Uterus (tissue), 4 donors: ENCODE results near the gene ADCY5. TPM values are rescaled to one million over a fixed set of nuclear protein-coding genes. Genes with fewer than 3 reads are reported as not detected.
A peak's percentile ranks its signal among the peaks of the same experiment; 100 is the strongest.

Experiments
- DNase-seq, 2 donors: peaks; one replicate each; pipeline ENCODE4 v3.0.0-alpha.2; 2019 to 2020
- H3K27ac ChIP-seq, 2 donors: fragments of 200-600 bp; sonication (generic); 1 replicate in 1 of 2; 2 replicates in 1 of 2; pipeline ENCODE4 v1.5.1; 2016 to 2018
- H3K27me3 ChIP-seq, 2 donors: fragments of 200-600 bp; sonication (generic); one replicate each; pipeline ENCODE4 v1.5.1; 2018 to 2019; ENCODE audit warnings: control low read depth in 1 of 2
- H3K36me3 ChIP-seq, 2 donors: fragments of 200-600 bp; sonication (generic); one replicate each; pipeline ENCODE4 v1.5.1; 2019; ENCODE audit warnings: control low read depth in 1 of 2
- H3K4me1 ChIP-seq, 2 donors: fragments of 200-600 bp; sonication (generic); one replicate each; pipeline ENCODE4 v1.5.1; 2018 to 2019; ENCODE audit warnings: control low read depth in 1 of 2
- H3K4me3 ChIP-seq, 2 donors: fragments of 200-600 bp; sonication (generic); 1 replicate in 1 of 2; 2 replicates in 1 of 2; pipeline ENCODE4 v1.5.1; 2018 to 2019; ENCODE audit warnings: mild to moderate bottlenecking in 1 of 2
- H3K9me3 ChIP-seq, 2 donors: fragments of 200-600 bp; sonication (generic); one replicate each; pipeline ENCODE4 v1.5.1; 2019; ENCODE audit warnings: control low read depth in 1 of 2
- POLR2A ChIP-seq, 2 donors: fragments of 450-650 bp; IDR thresholded peaks; one replicate each; pipeline ENCODE4 v1.6.1; 2016; ENCODE audit warnings: antibody characterized with exemption in 2 of 2, mild to moderate bottlenecking in 1 of 2, moderate library complexity in 1 of 2
- intact Hi-C: fragments of 100-400 bp; cut with DNase I; formaldehyde crosslinking; loops from one replicate; pipeline ENCODE4 v1.15.1; 2023; ENCODE audit warnings: low total_unique reads
- total RNA-seq, 4 donors: library from RNA; depleted of rRNA in 3 of 4; stranded (reverse); fragments of >200 nt in 3 of 4; gene quantifications; one replicate each; pipeline versions ENCODE4 v1.1.0 to v1.2.4, GENCODE V29; 2014 to 2023
- TF ChIP-seq, protein P1 (sequence below), 4 experiments: fragments of 200-600 bp in 2 of 4; fragments of 450-650 bp in 2 of 4; sonication (generic) in 2 of 4; IDR thresholded peaks; one replicate each; pipeline ENCODE4 v1.5.1; 2016 to 2019; ENCODE audit warnings: antibody characterized with exemption in 4 of 4, mild to moderate bottlenecking in 2 of 4, moderate library complexity in 1 of 4
- donor health status: DM: yes; HTN: yes; CAD: no.

ADCY5 gene
- total RNA-seq, 4 donors from 2014 or later, result 21.1 to 43.5 (median 34.7) TPM

DNA sequence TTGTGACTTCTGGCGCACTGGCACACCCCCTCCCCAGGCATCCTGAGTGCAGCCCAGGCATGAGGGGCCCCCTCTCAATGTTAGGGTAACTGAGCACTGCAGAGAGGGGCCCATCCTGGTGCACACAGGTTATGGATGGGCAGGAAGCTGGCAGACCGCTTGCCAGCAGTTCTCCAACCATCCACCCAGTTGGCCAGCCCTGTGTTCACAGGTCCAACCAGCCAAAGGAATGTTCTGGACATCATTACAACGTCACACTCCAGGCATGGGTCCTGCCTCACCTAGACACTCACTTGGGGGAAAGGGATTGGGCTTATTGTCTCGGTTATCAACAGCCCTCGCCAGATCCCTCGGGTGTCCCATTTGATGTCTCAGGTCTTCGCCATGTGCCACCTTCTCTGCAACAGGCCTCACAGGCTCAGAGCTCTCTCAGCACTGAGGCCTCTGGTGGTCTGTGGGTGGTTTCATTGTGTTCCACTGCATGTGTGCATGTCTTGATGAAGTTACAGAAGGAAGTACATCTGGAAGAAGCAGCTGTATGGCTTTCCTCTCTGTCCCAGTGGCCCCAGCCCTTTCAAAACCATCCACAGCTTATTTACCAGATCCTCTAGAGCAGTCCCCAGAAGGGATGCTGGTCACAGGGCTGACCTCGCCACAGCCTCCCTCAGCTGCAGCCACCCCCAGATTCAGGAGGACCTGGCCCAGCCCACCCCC is 23.7 kb downstream of the ADCY5 start:
- TF ChIP-seq POLR2A (IDR thresholded peaks at IDR 0.05), result no peak
- TF ChIP-seq, protein P1, sequence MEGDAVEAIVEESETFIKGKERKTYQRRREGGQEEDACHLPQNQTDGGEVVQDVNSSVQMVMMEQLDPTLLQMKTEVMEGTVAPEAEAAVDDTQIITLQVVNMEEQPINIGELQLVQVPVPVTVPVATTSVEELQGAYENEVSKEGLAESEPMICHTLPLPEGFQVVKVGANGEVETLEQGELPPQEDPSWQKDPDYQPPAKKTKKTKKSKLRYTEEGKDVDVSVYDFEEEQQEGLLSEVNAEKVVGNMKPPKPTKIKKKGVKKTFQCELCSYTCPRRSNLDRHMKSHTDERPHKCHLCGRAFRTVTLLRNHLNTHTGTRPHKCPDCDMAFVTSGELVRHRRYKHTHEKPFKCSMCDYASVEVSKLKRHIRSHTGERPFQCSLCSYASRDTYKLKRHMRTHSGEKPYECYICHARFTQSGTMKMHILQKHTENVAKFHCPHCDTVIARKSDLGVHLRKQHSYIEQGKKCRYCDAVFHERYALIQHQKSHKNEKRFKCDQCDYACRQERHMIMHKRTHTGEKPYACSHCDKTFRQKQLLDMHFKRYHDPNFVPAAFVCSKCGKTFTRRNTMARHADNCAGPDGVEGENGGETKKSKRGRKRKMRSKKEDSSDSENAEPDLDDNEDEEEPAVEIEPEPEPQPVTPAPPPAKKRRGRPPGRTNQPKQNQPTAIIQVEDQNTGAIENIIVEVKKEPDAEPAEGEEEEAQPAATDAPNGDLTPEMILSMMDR (IDR thresholded peaks at IDR 0.05), result no peak
- DNase-seq, result no peak
- Histone ChIP-seq H3K36me3 (no peaks in the 10 kb centered on the region), H3K9me3 (no peaks in the 10 kb centered on the region), H3K4me1 (peaks cover 0 to 14% of the 10 kb centered on the region in 2 donors), H3K27ac (peak overlapping the region; percentile 15 to 33), H3K4me3 (no peak overlapping the region), H3K27me3 (no peaks in the 10 kb centered on the region)
- intact Hi-C loops, result no loop called here

DNA sequence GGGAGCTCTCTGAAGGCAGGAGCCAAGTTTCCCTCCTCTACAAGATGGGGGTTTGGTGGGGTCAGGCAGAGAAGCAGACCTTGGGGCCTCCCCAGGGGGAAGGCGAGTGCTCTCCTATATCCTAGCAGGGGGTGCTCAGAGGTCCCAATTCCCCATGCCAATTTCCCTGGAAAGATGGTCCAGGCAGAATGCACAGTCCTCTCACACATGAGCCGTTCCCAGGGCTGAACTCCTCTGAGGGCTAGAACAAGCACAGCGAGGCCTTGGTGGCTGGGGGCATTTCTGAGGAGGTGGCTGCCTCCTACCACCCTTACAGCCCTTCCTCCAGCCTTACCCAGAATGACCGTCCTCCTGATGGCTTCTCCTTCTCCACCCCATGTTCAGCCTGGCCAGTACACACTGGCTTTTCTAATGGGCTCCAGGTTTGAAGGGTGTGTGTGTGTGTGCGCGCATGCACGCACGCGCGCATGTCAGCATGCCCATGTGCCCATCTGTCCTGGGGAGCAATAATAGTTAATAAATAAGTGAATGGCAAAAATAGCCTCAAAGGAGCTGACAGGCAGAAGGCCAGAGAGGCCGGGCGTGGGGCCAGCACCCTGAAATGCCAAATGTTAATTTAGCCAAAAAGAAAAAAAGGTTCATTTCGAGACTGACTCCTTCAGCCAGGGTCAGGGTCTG is 24.4 kb downstream of the ADCY5 start:
- peak overlapping the region; percentile 14 to 33 for H3K27ac ChIP-seq
- DNase-seq, result peak in 1 of 2 donors; percentile 58
- no peak for TF ChIP-seq POLR2A (IDR thresholded peaks at IDR 0.05)
- TF ChIP-seq, protein P1 (IDR thresholded peaks at IDR 0.05), result no peak
- intact Hi-C loops, result no loop called here
- H3K9me3 ChIP-seq, result no peaks in the 10 kb centered on the region
- no peaks in the 10 kb centered on the region for H3K27me3 ChIP-seq
- peaks cover 0 to 14% of the 10 kb centered on the region in 2 donors for H3K4me1 ChIP-seq
- no peak overlapping the region for H3K4me3 ChIP-seq
- no peaks in the 10 kb centered on the region for H3K36me3 ChIP-seq

DNA sequence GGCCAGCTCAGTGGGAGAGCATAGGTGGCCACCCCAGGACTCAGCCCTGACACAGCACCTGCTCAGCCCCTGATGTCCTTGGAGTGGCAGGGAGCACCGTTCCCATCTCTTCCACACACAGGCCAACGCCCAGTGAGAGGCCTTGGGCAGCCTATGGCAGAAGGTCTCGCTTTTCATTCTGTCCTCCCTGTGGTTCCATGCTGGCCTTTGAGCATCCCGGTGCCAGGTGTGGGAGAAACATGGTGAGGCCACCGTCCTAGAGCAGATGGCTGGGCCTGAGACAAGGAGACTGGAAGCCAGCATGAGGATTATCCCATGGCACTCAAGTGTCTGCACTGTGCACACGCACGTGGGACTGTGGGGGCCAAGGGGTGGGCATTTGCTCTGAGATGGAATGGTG is 25.1 kb downstream of the ADCY5 start:
- intact Hi-C loops, result no loop called here
- H3K4me3 ChIP-seq, result no peak overlapping the region
- H3K36me3 ChIP-seq, result no peaks in the 10 kb centered on the region
- TF ChIP-seq POLR2A (IDR thresholded peaks at IDR 0.05), result no peak
- TF ChIP-seq, protein P1 (IDR thresholded peaks at IDR 0.05), result no peak
- no peaks in the 10 kb centered on the region for H3K27me3 ChIP-seq
- DNase-seq, result no peak
- H3K9me3 ChIP-seq, result no peaks in the 10 kb centered on the region
- peaks cover 0 to 14% of the 10 kb centered on the region in 2 donors for H3K4me1 ChIP-seq
- H3K27ac ChIP-seq, result peak overlapping the region; percentile 14 to 33

DNA sequence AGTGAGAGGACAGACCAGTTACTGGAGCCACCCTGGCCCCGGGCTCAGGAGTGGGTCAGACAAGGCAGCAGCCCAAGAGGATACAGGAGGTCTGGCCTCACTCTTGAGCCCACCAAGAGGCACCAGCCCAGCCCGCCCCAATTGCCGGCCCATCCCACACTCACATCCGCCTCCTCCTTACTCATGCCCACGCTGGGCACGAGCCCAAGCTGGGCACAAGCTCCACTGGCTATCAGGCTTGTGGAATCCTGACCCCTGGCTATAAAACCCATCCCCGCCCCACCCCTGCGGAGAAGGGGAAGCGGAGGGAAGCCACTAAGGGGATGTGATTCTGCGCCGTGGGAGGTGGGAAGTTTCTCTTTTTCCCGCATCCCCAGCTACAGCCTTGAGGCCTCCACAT is 25.9 kb downstream of the ADCY5 start:
- H3K36me3 ChIP-seq, result no peaks in the 10 kb centered on the region
- H3K27me3 ChIP-seq, result no peaks in the 10 kb centered on the region
- no peak for DNase-seq
- no peak overlapping the region for H3K27ac ChIP-seq
- H3K4me1 ChIP-seq, result peaks cover 0 to 14% of the 10 kb centered on the region in 2 donors
- intact Hi-C loops, result no loop called here
- H3K9me3 ChIP-seq, result no peaks in the 10 kb centered on the region
- H3K4me3 ChIP-seq, result no peak overlapping the region
- TF ChIP-seq, protein P1 (IDR thresholded peaks at IDR 0.05), result no peak
- TF ChIP-seq POLR2A (IDR thresholded peaks at IDR 0.05), result no peak

DNA sequence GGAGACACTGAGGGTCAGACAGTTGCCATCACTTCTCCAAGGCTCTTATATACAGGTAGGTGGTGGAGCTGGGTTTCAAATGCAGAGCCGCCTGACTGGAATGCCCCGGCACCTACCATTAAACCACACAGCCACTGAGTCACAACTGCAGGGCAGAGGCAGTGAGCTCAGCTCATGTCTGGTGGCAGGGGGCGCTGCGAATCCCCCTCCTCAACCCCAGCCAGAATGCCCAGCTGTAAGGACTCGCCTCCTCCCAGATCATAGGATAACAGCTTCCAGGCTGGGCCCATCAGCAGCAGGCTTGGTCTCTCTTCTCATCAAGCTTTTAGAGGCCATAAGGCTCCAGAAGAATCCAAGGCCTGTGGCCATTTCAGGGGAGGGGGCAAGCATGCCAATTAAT is 26.4 kb downstream of the ADCY5 start:
- Histone ChIP-seq H3K4me3 (no peak overlapping the region), H3K27ac (no peak overlapping the region), H3K9me3 (no peaks in the 10 kb centered on the region), H3K27me3 (no peaks in the 10 kb centered on the region), H3K4me1 (peaks cover 0 to 14% of the 10 kb centered on the region in 2 donors), H3K36me3 (no peaks in the 10 kb centered on the region)
- no peak for DNase-seq
- intact Hi-C loops, result no loop called here
- no peak for TF ChIP-seq POLR2A (IDR thresholded peaks at IDR 0.05)
- TF ChIP-seq, protein P1 (IDR thresholded peaks at IDR 0.05), result no peak
